Neural cell (in vitro differentiated cells): Measurements from ENCODE around the gene CAST. TPM values are rescaled to one million over a fixed set of nuclear protein-coding genes. Genes with fewer than 3 reads are reported as not detected.

Experiments used
- H2AFZ ChIP-seq: fragments of 200-600, 300-800 bp; sonication (generic), shearing (Covaris generic); 2 replicates; pipeline ENCODE4 v1.6.0; 2014; ENCODE audit warnings: low read depth, mild to moderate bottlenecking, antibody characterized with exemption, low read length, moderate library complexity
- H3F3A ChIP-seq: fragments of 200-600 bp; shearing (Covaris generic); 2 replicates; pipeline ENCODE4 v1.6.1; 2016; ENCODE audit warnings: mild to moderate bottlenecking, moderate library complexity, mixed read lengths, antibody characterized with exemption, low read length; ENCODE audit not compliant: insufficient read depth, poor library complexity, severe bottlenecking
- H3K27ac ChIP-seq: fragments of 200-600, 300-800 bp; sonication (generic), shearing (Covaris generic); 2 replicates; pipeline ENCODE4 v1.5.1; 2014; ENCODE audit warnings: mild to moderate bottlenecking, low read length, moderate library complexity
- H3K27me3 ChIP-seq: fragments of 300-800, 200-600 bp; sonication (generic), shearing (Covaris generic); 2 replicates; pipeline ENCODE4 v1.6.0; 2014; ENCODE audit warnings: mild to moderate bottlenecking, low read depth, low read length, moderate library complexity; ENCODE audit not compliant: insufficient read depth
- H3K36me3 ChIP-seq: fragments of 300-800, 200-600 bp; sonication (generic), shearing (Covaris generic); 2 replicates; pipeline ENCODE4 v1.5.1; 2014; ENCODE audit warnings: mild to moderate bottlenecking, antibody characterized with exemption, low read length, moderate library complexity; ENCODE audit not compliant: insufficient read depth
- H3K4me2 ChIP-seq: fragments of 300-800, 200-600 bp; sonication (generic), shearing (Covaris generic); 2 replicates; pipeline ENCODE4 v1.6.0; 2014; ENCODE audit warnings: mild to moderate bottlenecking, low read length
- H3K4me3 ChIP-seq: fragments of 300-800, 200-600 bp; sonication (generic), shearing (Covaris generic); 2 replicates; pipeline ENCODE4 v1.5.1; 2014; ENCODE audit warnings: mild to moderate bottlenecking, low read length, moderate library complexity
- H3K79me2 ChIP-seq: fragments of 200-600 bp; shearing (Covaris generic); replicated peaks from 2 replicates; pipeline ENCODE4 v1.6.0; 2014; ENCODE audit warnings: mild to moderate bottlenecking, low read length, moderate library complexity; ENCODE audit not compliant: insufficient read depth
- H3K9ac ChIP-seq: fragments of 300-800, 200-600 bp; sonication (generic), shearing (Covaris generic); 2 replicates; pipeline ENCODE4 v1.6.1; 2016; ENCODE audit warnings: mild to moderate bottlenecking, low read length, mixed read lengths
- H3K9me2 ChIP-seq: fragments of 200-600 bp; shearing (Covaris generic); 2 replicates; pipeline ENCODE4 v1.6.1; 2016; ENCODE audit warnings: mild to moderate bottlenecking, low read length, mixed read lengths; ENCODE audit not compliant: insufficient read depth
- H3K9me3 ChIP-seq: fragments of 200-600, 300-800 bp; sonication (generic), shearing (Covaris generic); 2 replicates; pipeline ENCODE4 v1.6.1; 2016; ENCODE audit warnings: mild to moderate bottlenecking, mixed run types, low read length, moderate library complexity, mixed read lengths
- H4K20me1 ChIP-seq: fragments of 200-600 bp; shearing (Covaris generic); 2 replicates; pipeline ENCODE4 v1.6.1; 2016; ENCODE audit warnings: mild to moderate bottlenecking, mixed run types; ENCODE audit not compliant: insufficient read depth
- CTCF ChIP-seq: fragments of 450-650 bp; IDR thresholded peaks from 2 replicates; pipeline ENCODE4 v1.5.1; 2014; ENCODE audit warnings: antibody characterized with exemption, mild to moderate bottlenecking, moderate library complexity; ENCODE audit not compliant: poor library complexity, severe bottlenecking
- EP300 ChIP-seq: fragments of 450-650 bp; conservative IDR thresholded peaks from 2 replicates; pipeline ENCODE4 v1.6.1; 2014; ENCODE audit warnings: antibody characterized with exemption, mild to moderate bottlenecking, moderate library complexity; ENCODE audit not compliant: poor library complexity, severe bottlenecking
- EZH2 ChIP-seq: fragments of 200-600, 300-800 bp; shearing (Covaris generic), sonication (generic); IDR thresholded peaks from 2 replicates; pipeline ENCODE4 v1.6.1; 2014; ENCODE audit warnings: antibody characterized with exemption, low read length, borderline replicate concordance, mild to moderate bottlenecking; ENCODE audit not compliant: insufficient read depth, poor library complexity, severe bottlenecking
- MXI1 ChIP-seq: fragments of 450-650 bp; conservative IDR thresholded peaks from 2 replicates; pipeline ENCODE4 v1.6.1; 2014; ENCODE audit warnings: antibody characterized with exemption, mild to moderate bottlenecking; ENCODE audit not compliant: poor library complexity, severe bottlenecking
- POLR2AphosphoS5 ChIP-seq: IDR thresholded peaks from 2 replicates; pipeline ENCODE4 v1.6.1; 2012
- RAD21 ChIP-seq: fragments of 450-650 bp; conservative IDR thresholded peaks from 2 replicates; pipeline ENCODE4 v1.6.1; 2014; ENCODE audit warnings: antibody characterized with exemption, mild to moderate bottlenecking, moderate library complexity
- REST ChIP-seq: IDR thresholded peaks from 2 replicates; pipeline ENCODE4 v1.6.1; 2012; ENCODE audit warnings: borderline replicate concordance
- SMC3 ChIP-seq: fragments of 450-650 bp; conservative IDR thresholded peaks from 2 replicates; pipeline ENCODE4 v1.6.1; 2014; ENCODE audit warnings: antibody characterized with exemption, mild to moderate bottlenecking, moderate library complexity; ENCODE audit not compliant: poor library complexity
- TAF1 ChIP-seq: IDR thresholded peaks from 2 replicates; pipeline ENCODE4 v1.6.1; 2012; ENCODE audit warnings: low read depth
- polyA plus RNA-seq: library from polyadenylated mRNA; depleted of rRNA; stranded (reverse); fragments of >200 nt; gene quantifications from 2 replicates; pipeline ENCODE4 v1.2.3, GENCODE V29; 2014

The CAST gene
- polyA plus RNA-seq, 1 donor from 2014 or later, result 8.4 TPM

GRCh38 chr5:96687812-96688453 lies 25.8 kb downstream of the CAST start:
- no peak overlapping the region for H2AFZ ChIP-seq
- H3K4me3 ChIP-seq, result no peak overlapping the region
- no peaks in the 10 kb centered on the region for H3F3A ChIP-seq
- no peaks in the 10 kb centered on the region for H3K36me3 ChIP-seq
- H3K9me2 ChIP-seq, result no peaks in the 10 kb centered on the region
- no peaks in the 10 kb centered on the region for H3K27me3 ChIP-seq
- no peak for TF ChIP-seq MXI1
- peak; percentile 87 for TF ChIP-seq SMC3
- TF ChIP-seq TAF1, result no peak
- no peak for TF ChIP-seq REST
- peak; percentile 78 for TF ChIP-seq CTCF
- no peak for TF ChIP-seq EZH2
- no peak for TF ChIP-seq POLR2AphosphoS5
- peak; percentile 81 for TF ChIP-seq RAD21
- no peak for TF ChIP-seq EP300
- no peak overlapping the region for H3K9ac ChIP-seq
- no peaks in the 10 kb centered on the region for H4K20me1 ChIP-seq
- H3K79me2 ChIP-seq, result no peaks in the 10 kb centered on the region
- no peaks in the 10 kb centered on the region for H3K9me3 ChIP-seq
- no peak overlapping the region for H3K27ac ChIP-seq
- H3K4me2 ChIP-seq, result no peak overlapping the region

GRCh38 chr5:96690861-96691260 lies 28.7 kb downstream of the CAST start:
- Histone ChIP-seq H3K4me2 (no peak overlapping the region), H3K27me3 (no peaks in the 10 kb centered on the region), H3K9me2 (no peaks in the 10 kb centered on the region), H3K9me3 (no peaks in the 10 kb centered on the region), H3F3A (no peaks in the 10 kb centered on the region), H3K27ac (no peak overlapping the region), H2AFZ (no peak overlapping the region), H4K20me1 (no peaks in the 10 kb centered on the region), H3K79me2 (no peaks in the 10 kb centered on the region), H3K4me3 (no peak overlapping the region), H3K9ac (no peak overlapping the region), H3K36me3 (no peaks in the 10 kb centered on the region)
- TF ChIP-seq MXI1 (no peak), RAD21 (no peak), REST (no peak), TAF1 (no peak), EZH2 (no peak), SMC3 (no peak)
